GM06990 (cell line): ENCODE measurements around the gene GNA15.

Source experiments
- DNase-seq: peaks from one replicate; pipeline ENCODE4 v3.0.0-alpha.2; 2011; ENCODE audit not compliant: insufficient read length; ENCODE audit errors: extremely low read depth
- H3K27me3 ChIP-seq: replicated peaks from 2 replicates; pipeline ENCODE4 v1.6.0; 2011; ENCODE audit warnings: low read length; ENCODE audit not compliant: control insufficient read depth, insufficient read depth
- H3K36me3 ChIP-seq: 2 replicates; pipeline ENCODE4 v1.5.1; 2011; ENCODE audit warnings: low read length; ENCODE audit not compliant: control insufficient read depth, insufficient read depth
- H3K4me3 ChIP-seq: replicated peaks from 2 replicates; pipeline ENCODE4 v1.5.1; 2011; ENCODE audit warnings: low read depth, mild to moderate bottlenecking, control low read depth, low read length
- TF ChIP-seq, protein P1 (sequence below): IDR thresholded peaks from 2 replicates; pipeline ENCODE4 v1.5.1; 2011; ENCODE audit warnings: low read length, control low read depth, mild to moderate bottlenecking, inconsistent platforms; ENCODE audit not compliant: insufficient read depth, poor library complexity, severe bottlenecking

GNA15 gene

DNA sequence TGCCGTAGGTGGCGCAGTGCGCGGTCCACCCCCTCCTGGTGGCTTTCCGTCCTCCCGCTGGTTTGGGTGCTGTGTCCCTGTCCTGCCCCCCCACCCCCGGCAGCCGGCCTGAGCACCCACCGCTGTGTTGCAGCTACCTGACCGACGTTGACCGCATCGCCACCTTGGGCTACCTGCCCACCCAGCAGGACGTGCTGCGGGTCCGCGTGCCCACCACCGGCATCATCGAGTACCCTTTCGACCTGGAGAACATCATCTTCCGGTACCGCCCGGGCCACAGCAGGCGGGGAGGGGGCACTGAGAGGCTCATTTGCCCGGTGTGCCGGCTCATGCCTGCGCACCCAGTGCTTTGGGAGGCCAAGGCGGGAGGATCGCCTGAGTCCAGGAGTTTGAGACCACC is 21.0 kb upstream of the GNA15 start:
- DNase-seq, result no peak
- Histone ChIP-seq H3K4me3 (no peak overlapping the region), H3K36me3 (no peaks in the 10 kb centered on the region), H3K27me3 (no peaks in the 10 kb centered on the region)
- TF ChIP-seq, protein P1, sequence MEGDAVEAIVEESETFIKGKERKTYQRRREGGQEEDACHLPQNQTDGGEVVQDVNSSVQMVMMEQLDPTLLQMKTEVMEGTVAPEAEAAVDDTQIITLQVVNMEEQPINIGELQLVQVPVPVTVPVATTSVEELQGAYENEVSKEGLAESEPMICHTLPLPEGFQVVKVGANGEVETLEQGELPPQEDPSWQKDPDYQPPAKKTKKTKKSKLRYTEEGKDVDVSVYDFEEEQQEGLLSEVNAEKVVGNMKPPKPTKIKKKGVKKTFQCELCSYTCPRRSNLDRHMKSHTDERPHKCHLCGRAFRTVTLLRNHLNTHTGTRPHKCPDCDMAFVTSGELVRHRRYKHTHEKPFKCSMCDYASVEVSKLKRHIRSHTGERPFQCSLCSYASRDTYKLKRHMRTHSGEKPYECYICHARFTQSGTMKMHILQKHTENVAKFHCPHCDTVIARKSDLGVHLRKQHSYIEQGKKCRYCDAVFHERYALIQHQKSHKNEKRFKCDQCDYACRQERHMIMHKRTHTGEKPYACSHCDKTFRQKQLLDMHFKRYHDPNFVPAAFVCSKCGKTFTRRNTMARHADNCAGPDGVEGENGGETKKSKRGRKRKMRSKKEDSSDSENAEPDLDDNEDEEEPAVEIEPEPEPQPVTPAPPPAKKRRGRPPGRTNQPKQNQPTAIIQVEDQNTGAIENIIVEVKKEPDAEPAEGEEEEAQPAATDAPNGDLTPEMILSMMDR, result no peak

DNA sequence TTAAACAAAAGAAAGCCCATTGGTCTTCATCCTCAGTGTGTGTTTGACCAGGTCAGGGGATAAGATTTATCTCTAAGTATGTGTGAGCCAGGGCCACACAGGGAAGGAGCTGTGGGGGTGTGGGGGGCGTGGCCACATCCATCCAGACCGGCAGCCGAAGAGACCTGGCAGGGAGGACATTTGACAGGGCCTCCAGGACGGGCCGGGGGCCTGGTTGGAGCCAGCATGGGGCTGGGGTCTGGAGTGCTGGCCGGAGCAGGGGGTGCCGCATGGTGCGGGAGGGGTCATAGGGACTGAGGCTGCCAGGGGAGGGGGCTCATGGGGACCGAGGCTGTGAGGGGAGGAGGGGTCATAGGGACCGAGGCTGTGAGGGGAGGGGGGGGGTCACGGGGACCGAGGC is 20.4 kb upstream of the GNA15 start:
- Histone ChIP-seq H3K4me3 (no peak overlapping the region), H3K27me3 (no peaks in the 10 kb centered on the region), H3K36me3 (no peaks in the 10 kb centered on the region)
- DNase-seq, result no peak
- TF ChIP-seq, protein P1, result no peak

DNA sequence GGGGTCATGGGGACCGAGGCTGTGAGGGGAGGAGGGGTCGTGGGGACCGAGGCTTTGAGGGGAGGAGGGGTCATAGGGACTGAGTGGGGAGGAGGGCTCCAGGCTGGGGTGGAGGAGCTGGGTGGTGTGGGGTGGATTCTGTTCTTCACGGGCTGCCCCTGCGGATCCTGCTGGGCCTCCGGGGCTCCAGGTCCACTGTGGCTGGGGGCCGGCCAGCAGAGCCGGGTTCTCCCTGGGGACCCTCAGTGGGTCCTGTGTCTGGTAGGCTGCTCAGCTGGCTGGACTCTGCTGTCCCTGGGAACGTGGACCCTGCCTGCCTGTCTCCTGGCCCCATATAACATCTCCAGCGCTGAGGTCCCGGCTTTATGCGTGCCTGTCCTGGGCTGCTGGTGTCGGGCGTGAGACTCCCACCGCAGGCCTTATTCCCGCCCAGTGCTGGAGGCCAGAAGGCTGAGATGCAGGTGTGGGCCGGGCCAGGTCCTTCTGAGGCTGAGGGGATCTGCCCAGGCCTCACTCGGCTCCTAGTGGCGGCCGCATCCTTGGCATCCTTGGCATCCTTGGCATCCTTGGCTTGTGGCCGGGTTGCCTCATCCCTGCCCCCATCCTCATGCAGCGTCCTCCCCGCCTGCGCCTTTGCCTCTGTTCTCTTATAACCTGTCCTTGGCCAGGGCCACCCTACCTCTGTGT is 19.8 kb upstream of the GNA15 start:
- no peaks in the 10 kb centered on the region for H3K27me3 ChIP-seq
- no peaks in the 10 kb centered on the region for H3K36me3 ChIP-seq
- no peak overlapping the region for H3K4me3 ChIP-seq
- DNase-seq, result no peak
- TF ChIP-seq, protein P1, result no peak

DNA sequence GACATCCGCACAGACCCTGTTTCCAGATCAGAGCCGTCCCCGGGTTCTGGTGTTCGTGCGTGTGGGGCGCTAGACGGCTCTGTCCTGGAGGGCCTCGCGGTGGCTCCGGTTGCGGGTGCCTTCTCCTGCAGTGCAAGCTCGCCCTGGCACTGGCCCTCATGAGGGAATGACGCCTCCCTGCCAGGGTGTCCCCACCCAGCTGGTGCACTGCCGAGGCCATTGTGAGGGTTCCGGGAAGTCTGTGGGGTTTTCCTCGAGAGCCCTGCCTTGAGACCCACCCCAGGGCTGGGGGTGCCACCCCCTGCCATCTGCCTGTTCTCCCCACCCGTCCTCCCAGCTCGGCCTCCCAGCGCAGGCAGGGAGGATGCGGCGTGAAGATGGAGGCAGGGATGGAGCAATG is 19.2 kb upstream of the GNA15 start:
- no peak for DNase-seq
- no peaks in the 10 kb centered on the region for H3K27me3 ChIP-seq
- TF ChIP-seq, protein P1, result no peak
- H3K4me3 ChIP-seq, result no peak overlapping the region
- no peaks in the 10 kb centered on the region for H3K36me3 ChIP-seq

DNA sequence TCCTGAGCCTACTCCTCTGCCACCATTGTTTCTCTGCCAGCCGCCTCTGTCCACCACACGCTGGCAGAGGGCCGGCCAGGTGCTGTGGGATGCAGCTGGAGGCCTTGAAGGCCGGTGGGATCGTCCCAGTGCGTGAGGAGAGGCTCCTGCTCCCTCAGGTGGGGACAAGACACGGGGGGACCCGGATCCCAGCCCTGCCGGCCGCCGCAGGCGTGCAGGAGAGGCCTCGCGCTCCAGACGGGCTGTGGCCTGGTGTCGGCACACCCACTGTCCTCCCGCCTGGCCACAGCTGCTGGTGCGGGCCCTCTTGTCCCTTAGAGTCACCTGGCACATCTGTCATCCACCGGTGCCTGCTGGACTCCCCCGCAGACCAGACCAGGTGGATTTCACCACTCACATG is 18.1 kb upstream of the GNA15 start:
- H3K4me3 ChIP-seq, result no peak overlapping the region
- no peaks in the 10 kb centered on the region for H3K27me3 ChIP-seq
- no peak for DNase-seq
- TF ChIP-seq, protein P1, result no peak
- no peaks in the 10 kb centered on the region for H3K36me3 ChIP-seq
